A549 (cell line): ENCODE data around the gene CXADR.

ENCODE experiments used
- KDM1A ChIP-seq: fragments of 200-600 bp; sonication (generic); IDR thresholded peaks from 2 replicates; pipeline ENCODE4 v1.6.1; 2016; ENCODE audit warnings: low read depth, mild to moderate bottlenecking
- MAZ ChIP-seq: fragments of 150-350 bp; IDR thresholded peaks from 2 replicates; pipeline ENCODE4 v1.6.1; 2014; ENCODE audit warnings: antibody characterized with exemption, low read depth, low read length, borderline replicate concordance
- SMC3 ChIP-seq: fragments of >200 bp; sonication (Bioruptor Twin); formaldehyde crosslinking; IDR thresholded peaks from 3 replicates; pipeline ENCODE4 v1.6.1; 2018; ENCODE audit warnings: inconsistent platforms
- TF ChIP-seq, protein P1 (sequence below): fragments of >200 bp; sonication (Bioruptor Twin); formaldehyde crosslinking; IDR thresholded peaks from 3 replicates; pipeline ENCODE4 v1.5.1; 2016

DNA sequence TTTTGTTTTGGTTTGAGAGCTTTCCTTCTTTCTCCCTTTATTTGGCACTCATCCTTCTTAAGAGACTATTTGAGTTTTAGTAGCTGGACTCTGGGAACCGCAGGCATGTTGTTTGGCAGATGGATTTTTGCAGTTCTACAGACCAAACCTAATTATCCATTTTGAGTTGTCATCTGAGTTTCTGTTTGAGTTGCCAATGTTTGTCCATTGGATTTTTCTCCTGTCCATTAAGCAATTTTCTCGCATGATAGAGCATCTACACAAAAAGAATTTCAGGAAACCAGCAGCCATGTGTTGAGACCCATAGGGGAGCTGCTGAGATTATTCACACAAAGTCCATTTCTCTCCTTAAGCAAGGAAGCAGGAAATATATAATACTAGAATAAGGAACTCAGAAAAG, 17.2 kb upstream of the CXADR start:
- TF ChIP-seq MAZ, result no peak
- TF ChIP-seq, protein P1, sequence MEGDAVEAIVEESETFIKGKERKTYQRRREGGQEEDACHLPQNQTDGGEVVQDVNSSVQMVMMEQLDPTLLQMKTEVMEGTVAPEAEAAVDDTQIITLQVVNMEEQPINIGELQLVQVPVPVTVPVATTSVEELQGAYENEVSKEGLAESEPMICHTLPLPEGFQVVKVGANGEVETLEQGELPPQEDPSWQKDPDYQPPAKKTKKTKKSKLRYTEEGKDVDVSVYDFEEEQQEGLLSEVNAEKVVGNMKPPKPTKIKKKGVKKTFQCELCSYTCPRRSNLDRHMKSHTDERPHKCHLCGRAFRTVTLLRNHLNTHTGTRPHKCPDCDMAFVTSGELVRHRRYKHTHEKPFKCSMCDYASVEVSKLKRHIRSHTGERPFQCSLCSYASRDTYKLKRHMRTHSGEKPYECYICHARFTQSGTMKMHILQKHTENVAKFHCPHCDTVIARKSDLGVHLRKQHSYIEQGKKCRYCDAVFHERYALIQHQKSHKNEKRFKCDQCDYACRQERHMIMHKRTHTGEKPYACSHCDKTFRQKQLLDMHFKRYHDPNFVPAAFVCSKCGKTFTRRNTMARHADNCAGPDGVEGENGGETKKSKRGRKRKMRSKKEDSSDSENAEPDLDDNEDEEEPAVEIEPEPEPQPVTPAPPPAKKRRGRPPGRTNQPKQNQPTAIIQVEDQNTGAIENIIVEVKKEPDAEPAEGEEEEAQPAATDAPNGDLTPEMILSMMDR, result no peak
- TF ChIP-seq KDM1A, result no peak
- no peak for TF ChIP-seq SMC3
